Activated naive CD8-positive, alpha-beta T cell (primary cell): ENCODE results near the gene NCOA6.
A peak's percentile ranks its signal among the peaks of the same experiment; 100 is the strongest.
"Not testable (repeated sequence)": the region's sequence is repeated elsewhere in the genome, so short reads cannot be mapped to it uniquely, and the experiment has no call there.

ENCODE experiments used
- H3K27ac Mint-ChIP-seq: one replicate; pipeline ENCODE4 v1.8.0; 2021; ENCODE audit warnings: mixed read lengths
- H3K27me3 Mint-ChIP-seq: one replicate; pipeline ENCODE4 v1.8.0; 2021; ENCODE audit warnings: mixed read lengths
- H3K36me3 Mint-ChIP-seq: one replicate; pipeline ENCODE4 v1.8.0; 2021; ENCODE audit warnings: mixed read lengths
- H3K4me1 Mint-ChIP-seq: one replicate; pipeline ENCODE4 v1.8.0; 2021; ENCODE audit warnings: low read depth, mixed read lengths
- H3K4me3 Mint-ChIP-seq: one replicate; pipeline ENCODE4 v1.8.0; 2021; ENCODE audit warnings: mild to moderate bottlenecking, mixed read lengths
- H3K9me3 Mint-ChIP-seq: one replicate; pipeline ENCODE4 v1.8.0; 2021; ENCODE audit warnings: low read depth, mixed read lengths

NCOA6 gene

GRCh38 chr20:34736106-34736735 is 89.2 kb downstream of the NCOA6 start:
- Mint-ChIP-seq H3K36me3 (peaks cover 8% of the 10 kb centered on the region), H3K4me3 (no peak overlapping the region), H3K4me1 (no peaks in the 10 kb centered on the region), H3K27ac (no peak overlapping the region), H3K9me3 (no peaks in the 10 kb centered on the region), H3K27me3 (no peaks in the 10 kb centered on the region)

- no peak overlapping the region for H3K27ac Mint-ChIP-seq
- H3K4me1 Mint-ChIP-seq: no peaks in the 10 kb centered on the region
- H3K9me3 Mint-ChIP-seq: no peaks in the 10 kb centered on the region
- peaks cover 8% of the 10 kb centered on the region for H3K36me3 Mint-ChIP-seq
- no peaks in the 10 kb centered on the region for H3K27me3 Mint-ChIP-seq
- H3K4me3 Mint-ChIP-seq: no peak overlapping the region
Measured at GRCh38 chr20:34732523-34732922, 92.9 kb downstream of the NCOA6 start.

GRCh38 chr20:34729416-34729815 is 96.0 kb downstream of the NCOA6 start:
- no peaks in the 10 kb centered on the region for H3K27me3 Mint-ChIP-seq
- H3K9me3 Mint-ChIP-seq: no peaks in the 10 kb centered on the region
- H3K4me1 Mint-ChIP-seq: no peaks in the 10 kb centered on the region
- H3K36me3 Mint-ChIP-seq: peaks cover 19% of the 10 kb centered on the region
- no peak overlapping the region for H3K4me3 Mint-ChIP-seq
- no peak overlapping the region for H3K27ac Mint-ChIP-seq

- Mint-ChIP-seq H3K9me3 (no peaks in the 10 kb centered on the region), H3K36me3 (peaks cover 13% of the 10 kb centered on the region), H3K4me3 (no peak overlapping the region)
Measured at GRCh38 chr20:34724172-34724571, 101.3 kb downstream of the NCOA6 start.

GRCh38 chr20:34722560-34722959 is 102.9 kb downstream of the NCOA6 start:
- not testable (repeated sequence) for H3K9me3 Mint-ChIP-seq, H3K4me1 Mint-ChIP-seq, H3K27me3 Mint-ChIP-seq, H3K27ac Mint-ChIP-seq, H3K4me3 Mint-ChIP-seq
- H3K36me3 Mint-ChIP-seq: peaks cover 13% of the 10 kb centered on the region

More at GRCh38 chr20:34724172-34724571, 101.3 kb downstream of the NCOA6 start:
- Mint-ChIP-seq H3K27ac (no peak overlapping the region), H3K4me1 (no peaks in the 10 kb centered on the region), H3K27me3 (no peaks in the 10 kb centered on the region)

GRCh38 chr20:34720266-34720665 is 105.2 kb downstream of the NCOA6 start:
- H3K36me3 Mint-ChIP-seq: peaks cover 2% of the 10 kb centered on the region
- H3K4me3 Mint-ChIP-seq: no peak overlapping the region
- H3K27me3 Mint-ChIP-seq: no peaks in the 10 kb centered on the region
- H3K4me1 Mint-ChIP-seq: no peaks in the 10 kb centered on the region
- no peak overlapping the region for H3K27ac Mint-ChIP-seq
- H3K9me3 Mint-ChIP-seq: no peaks in the 10 kb centered on the region

GRCh38 chr20:34719242-34720017 is 106.0 kb downstream of the NCOA6 start:
- not testable (repeated sequence) for H3K27ac Mint-ChIP-seq, H3K27me3 Mint-ChIP-seq, H3K4me1 Mint-ChIP-seq, H3K4me3 Mint-ChIP-seq, H3K36me3 Mint-ChIP-seq, H3K9me3 Mint-ChIP-seq

GRCh38 chr20:34717230-34718095 is 108.0 kb downstream of the NCOA6 start:
- no peak overlapping the region for H3K27ac Mint-ChIP-seq
- no peaks in the 10 kb centered on the region for H3K36me3 Mint-ChIP-seq
- no peak overlapping the region for H3K4me3 Mint-ChIP-seq
- H3K27me3 Mint-ChIP-seq: no peaks in the 10 kb centered on the region
- H3K9me3 Mint-ChIP-seq: no peaks in the 10 kb centered on the region
- H3K4me1 Mint-ChIP-seq: peaks cover 9% of the 10 kb centered on the region

- Mint-ChIP-seq H3K4me1 (peaks cover 9% of the 10 kb centered on the region), H3K9me3 (no peaks in the 10 kb centered on the region), H3K4me3 (no peak overlapping the region), H3K27ac (no peak overlapping the region), H3K36me3 (no peaks in the 10 kb centered on the region), H3K27me3 (no peaks in the 10 kb centered on the region)
Measured at GRCh38 chr20:34716921-34717229, 108.6 kb downstream of the NCOA6 start.

GRCh38 chr20:34715384-34715783 is 110.1 kb downstream of the NCOA6 start:
- Mint-ChIP-seq H3K9me3 (no peaks in the 10 kb centered on the region), H3K4me1 (peaks cover 13% of the 10 kb centered on the region), H3K27me3 (no peaks in the 10 kb centered on the region), H3K27ac (no peak overlapping the region), H3K36me3 (no peaks in the 10 kb centered on the region), H3K4me3 (no peak overlapping the region)

- not testable (repeated sequence) for H3K9me3 Mint-ChIP-seq, H3K27me3 Mint-ChIP-seq, H3K4me3 Mint-ChIP-seq, H3K36me3 Mint-ChIP-seq, H3K27ac Mint-ChIP-seq
- peaks cover 15% of the 10 kb centered on the region for H3K4me1 Mint-ChIP-seq
Measured at GRCh38 chr20:34713944-34714515, 111.4 kb downstream of the NCOA6 start.

- H3K9me3 Mint-ChIP-seq: no peaks in the 10 kb centered on the region
- no peak overlapping the region for H3K4me3 Mint-ChIP-seq
- H3K27ac Mint-ChIP-seq: peak overlapping the region; percentile 41
- H3K27me3 Mint-ChIP-seq: no peaks in the 10 kb centered on the region
- H3K36me3 Mint-ChIP-seq: no peaks in the 10 kb centered on the region
- peaks cover 19% of the 10 kb centered on the region for H3K4me1 Mint-ChIP-seq
Measured at GRCh38 chr20:34713194-34713943, 112.1 kb downstream of the NCOA6 start.

- no peaks in the 10 kb centered on the region for H3K9me3 Mint-ChIP-seq
- H3K36me3 Mint-ChIP-seq: no peaks in the 10 kb centered on the region
- H3K27ac Mint-ChIP-seq: no peak overlapping the region
- no peak overlapping the region for H3K4me3 Mint-ChIP-seq
- H3K4me1 Mint-ChIP-seq: peaks cover 23% of the 10 kb centered on the region
- H3K27me3 Mint-ChIP-seq: no peaks in the 10 kb centered on the region
Measured at GRCh38 chr20:34712525-34713192, 112.8 kb downstream of the NCOA6 start.

GRCh38 chr20:34711813-34712430 is 113.5 kb downstream of the NCOA6 start:
- H3K4me3 Mint-ChIP-seq: no peak overlapping the region
- no peaks in the 10 kb centered on the region for H3K9me3 Mint-ChIP-seq
- no peak overlapping the region for H3K27ac Mint-ChIP-seq

More at GRCh38 chr20:34711813-34712430, 113.5 kb downstream of the NCOA6 start:
- no peaks in the 10 kb centered on the region for H3K36me3 Mint-ChIP-seq
- peaks cover 23% of the 10 kb centered on the region for H3K4me1 Mint-ChIP-seq
- H3K27me3 Mint-ChIP-seq: no peaks in the 10 kb centered on the region
